Cortex of kidney (tissue), 1 donor: ENCODE results near the gene ZKSCAN5.
A peak's percentile ranks its signal among the peaks of the same experiment; 100 is the strongest.
"Not testable (repeated sequence)": the region's sequence is repeated elsewhere in the genome, so short reads cannot be mapped to it uniquely, and the experiment has no call there.

Experiments used
- DNase-seq: peaks from one replicate; lab custom pipeline; 2025; lab: John Stamatoyannopoulos, UW

Gene ZKSCAN5

GRCh38 chr7:99497766-99498545 lies 6.5 kb upstream of the ZKSCAN5 start:
- no peak for DNase-seq

DNA sequence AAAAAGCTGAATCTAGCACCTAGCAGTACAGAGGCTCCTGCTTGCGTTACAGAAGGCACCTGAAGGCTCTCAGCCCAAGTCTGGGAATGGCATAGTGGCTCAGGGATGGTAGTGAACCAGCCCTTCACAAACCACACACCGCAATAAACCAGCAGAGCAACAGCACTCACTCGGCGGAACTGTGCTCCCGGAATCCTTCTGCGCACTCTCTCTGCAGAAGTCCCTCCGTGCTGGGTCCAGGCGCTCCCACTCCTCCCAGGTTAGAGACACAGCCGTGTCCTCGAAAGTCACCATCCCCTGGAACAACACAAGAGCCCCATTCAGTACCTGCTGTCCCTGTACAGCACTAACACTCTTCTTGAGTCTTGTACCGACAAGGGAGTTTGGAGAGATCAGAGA lies 5.9 kb upstream of the ZKSCAN5 start:
- no peak for DNase-seq

- no peak for DNase-seq
Observed at GRCh38 chr7:99499371-99499720, 5.1 kb upstream of the ZKSCAN5 start.

DNA sequence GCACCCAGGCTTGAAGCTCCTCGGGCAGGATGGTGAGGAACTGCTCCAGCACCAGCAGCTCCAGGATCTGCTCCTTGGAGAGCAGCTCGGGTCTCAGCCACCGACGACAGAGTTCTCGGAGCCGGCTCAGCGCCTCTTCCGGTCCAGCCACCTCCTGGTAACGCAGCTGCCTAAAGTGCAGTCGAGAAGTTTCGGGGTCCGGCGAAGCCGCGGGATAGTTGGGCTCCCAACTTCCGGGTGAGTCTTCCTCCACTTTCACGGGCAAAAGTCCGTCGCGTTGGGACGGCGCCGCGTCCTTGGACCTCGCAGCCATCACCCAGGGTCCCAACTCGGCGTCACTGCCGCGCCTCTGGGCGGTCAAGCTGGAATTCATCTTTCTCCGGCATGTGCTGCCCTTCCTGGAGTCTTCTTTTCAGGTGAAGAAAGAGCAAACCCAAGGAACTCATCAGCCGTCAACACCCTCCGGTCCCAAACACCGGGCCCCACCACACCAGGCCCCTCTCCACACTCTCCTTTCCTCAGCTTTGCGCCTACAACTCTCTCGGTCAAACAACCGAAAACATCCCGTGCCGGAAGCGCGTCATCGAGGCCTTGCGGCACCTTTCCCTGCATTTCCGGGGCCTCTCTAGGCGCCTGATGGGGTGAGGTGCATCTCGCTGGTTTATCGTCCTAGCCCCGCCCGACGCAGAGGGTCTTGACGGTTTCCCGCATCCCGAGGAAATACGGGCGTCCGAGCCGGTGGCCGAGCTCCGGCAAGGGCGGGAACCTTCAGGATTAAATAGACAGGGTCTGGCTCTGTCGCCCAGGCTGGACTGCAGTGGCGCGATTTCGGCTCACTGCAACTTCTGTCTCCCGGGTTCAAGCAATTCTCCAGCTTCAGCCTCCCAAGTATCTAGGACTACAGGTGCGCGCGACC lies 4.5 kb upstream of the ZKSCAN5 start, which contains the start of gene ZNF394:
Gene ZNF394 (minus strand): TSS at position 561 of the 916 bp plus-strand sequence. CDS start 188 bp downstream, at position 373.
- DNase-seq: peak; percentile 35

GRCh38 chr7:99500637-99501009 lies 3.8 kb upstream of the ZKSCAN5 start:
- no peak for DNase-seq

GRCh38 chr7:99501236-99501635 lies 3.2 kb upstream of the ZKSCAN5 start:
- DNase-seq: not testable (repeated sequence)

DNA sequence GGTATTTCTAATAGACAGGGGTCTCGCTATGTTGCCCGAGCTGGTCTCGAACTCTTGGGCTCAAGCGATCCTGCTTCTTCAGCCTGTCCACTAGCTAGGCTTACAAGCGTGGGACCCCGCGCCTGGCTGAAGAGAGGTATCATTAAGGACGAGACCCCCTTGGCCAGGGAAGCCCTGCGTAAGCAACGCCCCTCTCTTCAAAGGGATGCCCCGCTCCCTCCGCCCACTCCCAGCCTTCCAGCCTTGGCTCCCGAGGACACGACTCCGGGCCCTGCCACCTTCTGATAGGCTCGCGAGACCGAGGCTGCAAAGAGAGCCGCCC lies 220 bp upstream of the ZKSCAN5 start:
- peak; percentile 35 for DNase-seq

- DNase-seq: no peak
Observed at GRCh38 chr7:99505324-99505662, 831 bp downstream of the ZKSCAN5 start.

DNA sequence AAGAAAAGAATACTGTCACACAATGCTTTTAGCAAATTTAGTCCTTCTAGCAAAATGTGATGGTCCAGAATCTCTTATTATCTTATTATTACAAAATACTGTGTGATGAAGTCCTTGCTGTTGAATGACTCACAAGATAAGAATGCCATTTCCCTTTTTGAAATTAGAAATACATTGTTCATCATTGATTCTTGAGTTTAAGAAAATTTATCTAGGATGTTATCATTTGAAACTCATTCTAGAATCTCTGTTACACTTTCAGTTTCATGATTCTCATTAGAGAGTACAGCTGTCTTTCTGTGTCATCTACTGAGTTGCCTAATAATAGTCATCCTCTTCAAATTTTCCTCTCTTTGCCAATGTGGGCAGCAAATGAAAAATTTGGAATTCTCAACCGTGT lies 9.6 kb downstream of the ZKSCAN5 start:
- DNase-seq: no peak

DNA sequence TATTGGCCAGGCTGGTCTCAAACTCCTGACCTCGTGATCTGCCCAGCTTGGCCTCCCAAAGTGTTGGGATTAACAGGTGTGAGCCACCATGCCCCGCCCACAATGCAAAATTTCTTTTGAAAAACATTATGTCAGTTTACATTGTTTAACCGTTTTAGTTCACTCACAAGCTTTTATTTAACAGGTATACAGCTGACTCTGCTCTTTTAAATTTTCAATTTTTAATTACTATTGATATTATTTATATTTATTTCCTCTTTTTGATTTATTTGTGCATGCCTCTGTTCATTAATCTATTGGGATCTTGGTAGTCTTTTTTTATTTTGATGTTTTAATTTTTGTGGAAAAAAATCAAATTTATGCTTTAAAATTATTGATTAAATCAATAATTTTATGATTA lies 16.9 kb downstream of the ZKSCAN5 start:
- DNase-seq: no peak

- no peak for DNase-seq
Observed at GRCh38 chr7:99525713-99526440, 21.4 kb downstream of the ZKSCAN5 start.

DNA sequence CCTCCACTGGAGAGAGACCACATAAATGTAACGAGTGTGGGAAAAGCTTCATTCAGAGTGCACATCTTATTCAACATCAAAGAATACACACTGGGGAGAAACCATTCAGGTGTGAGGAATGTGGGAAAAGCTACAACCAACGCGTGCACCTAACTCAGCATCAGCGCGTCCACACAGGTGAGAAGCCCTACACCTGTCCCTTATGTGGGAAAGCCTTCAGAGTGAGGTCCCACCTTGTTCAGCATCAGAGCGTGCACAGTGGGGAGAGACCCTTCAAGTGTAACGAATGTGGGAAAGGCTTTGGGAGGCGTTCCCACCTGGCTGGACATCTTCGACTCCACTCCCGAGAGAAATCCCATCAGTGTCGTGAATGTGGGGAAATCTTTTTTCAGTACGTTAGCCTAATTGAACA lies 26.9 kb downstream of the ZKSCAN5 start:
- no peak for DNase-seq

DNA sequence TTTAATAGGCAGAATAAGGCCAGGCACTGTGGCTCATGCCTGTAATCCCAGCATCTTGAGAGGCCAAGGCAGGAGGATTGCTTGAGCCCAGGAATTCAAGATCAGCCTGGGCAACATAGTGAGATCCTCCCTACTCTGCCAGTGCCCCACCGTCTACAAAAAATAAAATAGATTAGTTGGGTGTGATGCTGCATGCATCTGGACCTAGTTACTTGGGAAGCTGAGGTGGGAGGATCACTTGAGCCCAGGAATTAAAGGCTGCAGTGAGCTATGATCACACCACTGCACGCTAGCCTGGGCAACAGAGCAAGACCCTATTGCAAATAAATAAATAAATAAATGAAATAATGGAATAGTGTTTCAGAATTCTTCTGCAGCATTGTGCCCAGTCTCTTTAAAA lies 31.2 kb downstream of the ZKSCAN5 start:
- DNase-seq: no peak

DNA sequence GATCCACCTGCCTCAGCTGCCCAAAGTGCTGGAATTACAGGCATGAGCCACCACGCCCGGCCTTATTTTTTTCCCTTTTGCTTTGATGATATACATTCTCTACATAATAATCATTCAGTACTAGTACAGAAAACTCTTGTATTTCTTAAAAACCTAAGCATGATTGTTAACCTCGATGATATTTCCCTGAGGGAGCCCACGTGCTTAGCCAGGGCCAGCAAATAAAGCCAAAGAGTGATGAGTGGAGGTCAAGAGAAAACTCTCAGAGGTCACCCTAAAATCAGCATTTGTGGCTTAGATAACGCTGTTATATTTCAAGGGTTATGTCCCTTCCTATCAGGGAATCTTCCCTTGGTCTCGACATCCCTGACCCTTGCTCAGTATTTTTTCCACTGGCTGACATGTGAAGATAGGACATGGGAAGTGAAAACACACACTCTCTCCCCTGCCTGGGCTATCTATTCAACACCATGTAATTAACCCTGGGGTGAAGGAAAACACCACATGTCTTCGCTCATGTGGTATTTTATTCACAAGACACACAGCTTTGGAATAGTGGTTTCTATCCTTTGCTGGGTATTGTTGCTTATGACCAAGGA lies 34.9 kb downstream of the ZKSCAN5 start:
- no peak for DNase-seq

- DNase-seq: no peak
Observed at GRCh38 chr7:99540542-99540941, 36.1 kb downstream of the ZKSCAN5 start.

- DNase-seq: no peak
Observed at GRCh38 chr7:99541212-99541611, 36.8 kb downstream of the ZKSCAN5 start.

DNA sequence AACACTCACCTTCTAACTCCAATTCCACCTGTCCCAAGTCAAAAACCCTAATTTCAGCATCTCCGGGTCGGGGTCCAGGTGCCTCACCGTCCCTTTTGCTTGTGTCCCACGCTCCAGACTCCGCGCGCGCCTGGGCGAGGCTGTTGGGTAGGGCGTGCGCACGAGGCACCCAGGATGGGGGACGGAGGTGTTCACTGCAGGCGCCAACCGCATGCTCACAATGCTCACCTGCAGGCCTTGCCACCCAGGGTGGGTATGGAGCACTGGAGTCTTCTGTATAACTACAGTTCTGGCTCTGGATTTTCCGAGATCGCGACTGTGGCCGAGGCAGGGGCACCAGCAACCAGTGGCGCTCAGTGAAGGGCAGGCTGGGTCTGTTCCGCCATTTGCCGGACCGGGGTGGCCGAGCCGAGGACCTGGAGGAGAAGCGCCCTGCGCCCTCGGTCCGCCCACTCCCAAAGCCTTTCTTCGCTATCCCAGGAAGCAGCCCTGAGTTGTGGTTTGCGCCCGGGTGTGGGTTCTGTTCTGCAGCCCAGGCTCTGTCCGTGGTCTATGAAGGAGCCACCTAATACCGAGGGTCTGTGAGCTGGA lies 38.7 kb downstream of the ZKSCAN5 start:
- DNase-seq: no peak

- DNase-seq: no peak
Observed at GRCh38 chr7:99543916-99544315, 39.5 kb downstream of the ZKSCAN5 start.

- not testable (repeated sequence) for DNase-seq
Observed at GRCh38 chr7:99545308-99545707, 40.8 kb downstream of the ZKSCAN5 start.

DNA sequence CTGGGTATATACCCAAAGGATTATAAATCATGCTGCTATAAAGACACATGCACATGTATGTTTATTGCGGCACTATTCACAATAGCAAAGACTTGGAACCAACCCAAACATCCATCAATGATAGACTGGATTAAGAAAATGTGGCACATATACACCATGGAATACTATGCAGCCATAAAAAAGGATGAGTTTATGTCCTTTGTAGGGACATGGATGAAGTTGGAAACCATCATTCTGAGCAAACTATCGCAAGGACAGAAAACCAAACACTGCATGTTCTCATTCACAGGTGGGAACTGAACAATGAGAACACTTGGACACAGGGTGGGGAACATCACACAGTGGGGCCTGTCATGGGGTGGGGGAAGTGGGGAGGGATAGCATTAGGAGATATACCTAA lies 45.1 kb downstream of the ZKSCAN5 start:
- not testable (repeated sequence) for DNase-seq

DNA sequence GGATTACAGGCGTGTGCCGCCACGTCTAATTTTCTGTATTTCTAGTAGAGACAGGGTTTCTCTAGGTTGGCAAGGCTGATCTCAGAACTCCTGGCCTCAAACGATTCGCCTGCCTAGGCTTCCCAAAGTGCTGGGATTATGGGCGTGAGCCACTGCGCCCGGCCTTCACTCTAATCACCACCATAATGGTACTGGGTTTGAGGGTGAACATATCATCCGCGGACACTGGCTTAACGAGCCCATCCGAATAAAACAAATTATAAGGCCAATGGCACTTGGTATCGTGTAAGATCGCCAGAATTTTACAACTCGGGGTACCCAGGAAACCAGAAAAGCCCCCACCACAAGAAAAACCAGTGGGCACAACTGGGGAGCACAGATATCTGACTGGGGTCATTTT lies 46.9 kb downstream of the ZKSCAN5 start:
- no peak for DNase-seq
